GM12874 (cell line): ENCODE measurements around the gene RANBP1.

Source experiments
- CTCF ChIP-seq: IDR thresholded peaks from 2 replicates; pipeline ENCODE4 v1.5.1; 2011; ENCODE audit warnings: low read depth, mild to moderate bottlenecking, control low read depth, low read length, moderate library complexity; ENCODE audit not compliant: insufficient read depth

RANBP1 gene

DNA sequence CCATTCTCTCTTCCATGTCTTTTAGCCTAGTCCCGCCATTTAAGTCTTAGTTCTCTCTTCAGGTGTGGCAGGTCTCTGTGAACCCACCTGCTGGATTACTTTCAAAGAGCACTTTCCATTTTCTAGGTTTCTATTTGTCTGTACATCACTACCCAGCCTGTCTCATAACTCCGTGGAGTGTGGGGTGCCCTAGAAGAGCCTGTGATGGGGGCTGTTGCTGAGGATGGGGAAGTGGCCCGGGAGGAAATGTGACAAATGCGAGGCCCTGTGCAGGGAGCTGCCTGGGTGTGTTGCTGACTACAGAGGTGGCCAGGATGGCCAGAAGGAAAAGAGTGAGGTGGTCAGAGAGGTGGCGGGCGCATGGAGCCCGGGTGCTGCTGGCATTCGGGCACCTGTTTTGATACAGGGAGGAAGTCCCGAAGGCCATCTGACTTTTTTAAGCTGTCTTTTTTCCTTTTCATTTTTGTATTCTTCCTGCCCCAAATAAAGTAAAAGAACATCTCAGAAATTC is 25.1 kb upstream of the RANBP1 start:
- no peak for TF ChIP-seq CTCF

- TF ChIP-seq CTCF, result no peak
Measured at GRCh38 chr22:20091690-20092476, 24.0 kb upstream of the RANBP1 start.

GRCh38 chr22:20092477-20092854 is 23.4 kb upstream of the RANBP1 start:
- no peak for TF ChIP-seq CTCF

GRCh38 chr22:20093418-20094196 is 22.3 kb upstream of the RANBP1 start:
- no peak for TF ChIP-seq CTCF

GRCh38 chr22:20094197-20094807 is 21.6 kb upstream of the RANBP1 start:
- TF ChIP-seq CTCF, result no peak

GRCh38 chr22:20095521-20095920 is 20.4 kb upstream of the RANBP1 start:
- TF ChIP-seq CTCF, result no peak

DNA sequence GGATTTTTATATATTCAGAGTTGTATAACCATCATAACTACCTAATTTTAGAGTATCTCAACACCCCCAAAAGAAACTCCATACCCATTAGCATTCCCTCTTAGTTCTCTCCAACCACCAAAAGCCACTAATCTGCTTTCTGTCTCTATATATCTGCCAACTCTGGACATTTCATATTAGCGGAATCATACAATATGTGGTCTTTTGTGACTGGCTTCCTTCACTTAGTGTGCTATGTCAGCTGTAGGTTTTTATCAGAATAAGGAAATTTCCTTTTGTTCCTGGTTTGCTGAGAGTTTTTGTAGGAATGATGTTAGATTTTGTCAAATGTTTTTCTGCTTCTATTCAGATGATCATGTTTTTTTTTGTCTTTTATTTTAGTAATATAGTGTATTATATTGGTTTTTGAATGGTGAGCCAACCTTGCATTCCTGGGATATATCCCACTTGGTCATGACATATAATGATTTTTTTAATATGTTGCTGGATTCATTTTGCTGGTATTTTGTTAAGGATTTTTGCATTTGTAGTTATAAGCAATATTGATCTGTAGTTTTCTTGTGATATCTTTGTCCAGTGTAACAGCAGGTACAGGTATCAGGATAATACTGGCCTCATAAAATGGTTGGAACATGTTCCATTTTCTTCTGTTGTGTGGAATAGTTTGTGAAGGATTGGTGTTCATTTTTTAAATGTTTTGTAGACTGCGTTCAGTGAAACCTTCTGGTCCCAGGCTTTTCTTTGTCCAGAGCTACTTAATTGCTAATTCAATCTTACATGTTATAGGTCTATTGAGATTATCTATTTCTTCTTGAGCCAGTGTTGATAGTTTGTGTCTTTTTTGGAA is 19.1 kb upstream of the RANBP1 start:
- TF ChIP-seq CTCF, result no peak
